HepG2 (cell line): ENCODE data around the gene PKLR. TPM values are rescaled to one million over a fixed set of nuclear protein-coding genes. Genes with fewer than 3 reads are reported as not detected.

Experiments used
- AGO1 ChIP-seq: fragments of 200-400 bp; formaldehyde crosslinking; IDR thresholded peaks from 2 replicates; pipeline ENCODE4 v1.6.1; 2017; ENCODE audit warnings: mild to moderate bottlenecking, low read depth, low read length, moderate library complexity; ENCODE audit not compliant: poor library complexity, severe bottlenecking
- ATF1 ChIP-seq: IDR thresholded peaks from 2 replicates; pipeline ENCODE4 v1.6.1; 2016; ENCODE audit warnings: mild to moderate bottlenecking, control low read depth
- BATF2 ChIP-seq: sonication (generic); formaldehyde crosslinking; IDR thresholded peaks from 2 replicates; pipeline ENCODE4 v1.8.0; 2022; ENCODE audit warnings: mild to moderate bottlenecking, missing genetic modification reagents, moderate library complexity
- CHD4 ChIP-seq: fragments of 200-600 bp; sonication (generic); IDR thresholded peaks from 2 replicates; pipeline ENCODE4 v1.7.0; 2017; ENCODE audit warnings: mild to moderate bottlenecking, low read length, borderline replicate concordance
- CREB1 ChIP-seq, 2 experiments: fragments of 450-650 bp in 1 of 2; IDR thresholded peaks; 2 replicates each; pipeline ENCODE4 v1.6.1; 2016 to 2017; ENCODE audit warnings: control low read depth in 1 of 2, mild to moderate bottlenecking in 1 of 2, missing compliant biosample characterization in 1 of 2, missing genetic modification characterization in 1 of 2
- FOXC1 ChIP-seq: sonication (generic); formaldehyde crosslinking; IDR thresholded peaks from 2 replicates; pipeline ENCODE4 v1.8.0; 2022; ENCODE audit warnings: mild to moderate bottlenecking, missing genetic modification reagents, borderline replicate concordance
- GABPA ChIP-seq, 2 experiments: IDR thresholded peaks; 2 replicates each; pipeline ENCODE4 v1.6.1; 2011 to 2016; ENCODE audit warnings: low read depth in 2 of 2, low read length in 1 of 2, missing biosample characterization in 1 of 2, missing genetic modification characterization in 1 of 2
- NRL ChIP-seq: sonication (generic); formaldehyde crosslinking; IDR thresholded peaks from 2 replicates; pipeline ENCODE4 v1.5.0; 2020; ENCODE audit warnings: missing genetic modification reagents, mild to moderate bottlenecking, moderate library complexity, borderline replicate concordance
- SRSF1 ChIP-seq: fragments of 200-400 bp; formaldehyde crosslinking; optimal IDR thresholded peaks from 2 replicates; pipeline ENCODE3; 2017; ENCODE audit warnings: mild to moderate bottlenecking, low read depth, low read length, moderate library complexity
- UBTF ChIP-seq: sonication (generic); formaldehyde crosslinking; IDR thresholded peaks from 2 replicates; pipeline ENCODE4 v1.4.0; 2020; ENCODE audit warnings: mild to moderate bottlenecking, missing genetic modification reagents
- ZFYVE20 ChIP-seq: sonication (generic); formaldehyde crosslinking; IDR thresholded peaks from 2 replicates; pipeline ENCODE4 v1.8.0; 2023; ENCODE audit warnings: low read depth, mild to moderate bottlenecking, moderate library complexity, missing genetic modification reagents, borderline replicate concordance
- ZKSCAN5 ChIP-seq: sonication (generic); formaldehyde crosslinking; IDR thresholded peaks from 2 replicates; pipeline ENCODE4 v1.5.1; 2020; ENCODE audit warnings: mild to moderate bottlenecking, missing genetic modification reagents
- ZNF256 ChIP-seq: sonication (generic); formaldehyde crosslinking; conservative IDR thresholded peaks from 2 replicates; pipeline ENCODE4 v1.4.0; 2020; ENCODE audit warnings: missing genetic modification reagents
- ZNF260 ChIP-seq: sonication (generic); formaldehyde crosslinking; IDR thresholded peaks from 2 replicates; pipeline ENCODE4 v1.4.0; 2020; ENCODE audit warnings: missing genetic modification reagents, low read depth, mild to moderate bottlenecking, borderline replicate concordance
- ZNF280B ChIP-seq: sonication (generic); formaldehyde crosslinking; IDR thresholded peaks from 2 replicates; pipeline ENCODE4 v1.5.0; 2020; ENCODE audit warnings: missing genetic modification reagents, mild to moderate bottlenecking, borderline replicate concordance
- ZNF282 ChIP-seq: fragments of 450-650 bp; IDR thresholded peaks from 2 replicates; pipeline ENCODE4 v1.6.1; 2018; ENCODE audit not compliant: partially characterized antibody
- ZNF292 ChIP-seq: sonication (generic); formaldehyde crosslinking; IDR thresholded peaks from 2 replicates; pipeline ENCODE4 v1.8.1; 2022; ENCODE audit warnings: mild to moderate bottlenecking, low read depth, missing genetic modification reagents, borderline replicate concordance
- ZNF317 ChIP-seq: sonication (generic); formaldehyde crosslinking; IDR thresholded peaks from 2 replicates; pipeline ENCODE4 v1.5.0; 2020; ENCODE audit warnings: mild to moderate bottlenecking, missing genetic modification reagents
- ZNF326 ChIP-seq: sonication (generic); formaldehyde crosslinking; IDR thresholded peaks from 2 replicates; pipeline ENCODE4 v1.4.0; 2020; ENCODE audit warnings: missing genetic modification reagents, borderline replicate concordance
- ZNF563 ChIP-seq: sonication (generic); formaldehyde crosslinking; IDR thresholded peaks from 2 replicates; pipeline ENCODE4 v1.8.0; 2022; ENCODE audit warnings: mild to moderate bottlenecking, moderate library complexity, missing genetic modification reagents
- ZNF569 ChIP-seq: sonication (generic); formaldehyde crosslinking; IDR thresholded peaks from 2 replicates; pipeline ENCODE4 v1.5.0; 2020; ENCODE audit warnings: mild to moderate bottlenecking, missing genetic modification reagents, moderate library complexity, borderline replicate concordance
- ZNF713 ChIP-seq: sonication (generic); formaldehyde crosslinking; IDR thresholded peaks from 2 replicates; pipeline ENCODE4 v1.4.0; 2020; ENCODE audit warnings: mild to moderate bottlenecking, missing genetic modification reagents
- ZNF749 ChIP-seq: sonication (generic); formaldehyde crosslinking; IDR thresholded peaks from 2 replicates; pipeline ENCODE4 v1.8.0; 2022; ENCODE audit warnings: mild to moderate bottlenecking, missing genetic modification reagents, moderate library complexity, borderline replicate concordance
- ZNF850 ChIP-seq: sonication (generic); formaldehyde crosslinking; conservative IDR thresholded peaks from 2 replicates; pipeline ENCODE4 v1.9.0; 2021; ENCODE audit warnings: mild to moderate bottlenecking, missing genetic modification reagents
- polyA plus RNA-seq, 8 experiments: library from polyadenylated mRNA; depleted of rRNA in 3 of 8; stranded (reverse) in 7 of 8; unstranded in 1 of 8; fragments of >200 nt; fragmentation: Illumina TruSeq in 4 of 8; extraction: Trizol in 4 of 8; gene quantifications; 2 replicates each; pipeline versions ENCODE4 v1.2.1 to v1.2.3, GENCODE V29; 2011 to 2016; ENCODE audit warnings: low read depth in 4 of 8, missing spikeins in 1 of 8, mixed read lengths in 1 of 8; ENCODE audit not compliant: insufficient read depth in 1 of 8
- total RNA-seq, 5 experiments: library from RNA; depleted of rRNA; stranded (reverse); fragments of >200 nt; fragmentation: Illumina TruSeq; extraction: Trizol; gene quantifications; 2 replicates each; pipeline ENCODE4 v1.2.3, GENCODE V29; 2016; ENCODE audit warnings: low read depth in 1 of 5

Gene PKLR
- total and polyA plus RNA-seq, 2 of the 13 experiments (the other 11 are each of a cell fraction or from before 2014, with no cell fraction given): 10.3 to 29.3 TPM

- TF ChIP-seq AGO1 (peak; percentile 96), ZNF713 (CRISPR knock-in tag) (no peak), NRL (CRISPR knock-in tag) (peak; percentile 93), ZFYVE20 (CRISPR knock-in tag) (no peak), ZKSCAN5 (CRISPR knock-in tag) (no peak), ATF1 (CRISPR knock-in tag) (no peak; the same call in 1 of the 2 replicates), FOXC1 (CRISPR knock-in tag) (peak; percentile 73), ZNF280B (CRISPR knock-in tag) (no peak), ZNF317 (CRISPR knock-in tag) (peak; percentile 80; the same call in 1 of the 2 replicates), GABPA (IDR thresholded peaks at IDR 0.05; ENCODE audit: low read depth, low read length) (peak; percentile 69), GABPA (CRISPR knock-in tag; IDR thresholded peaks at IDR 0.05; ENCODE audit: low read depth) (peak; percentile 94), SRSF1 (peak; percentile 94), ZNF563 (CRISPR knock-in tag) (peak; percentile 76; the same call in 1 of the 2 replicates), ZNF256 (CRISPR knock-in tag) (no peak; the same call in 1 of the 2 replicates), ZNF749 (CRISPR knock-in tag) (peak; percentile 83; the same call in 1 of the 2 replicates), ZNF326 (CRISPR knock-in tag) (no peak), CREB1 (IDR thresholded peaks at IDR 0.05) (peak; percentile 78), CREB1 (CRISPR knock-in tag; IDR thresholded peaks at IDR 0.05) (peak; percentile 82), ZNF260 (CRISPR knock-in tag) (no peak), ZNF292 (no peak), CHD4 (no peak), ZNF282 (no peak), BATF2 (CRISPR knock-in tag) (peak; percentile 58; the same call in 1 of the 2 replicates), UBTF (peak; percentile 79), ZNF850 (CRISPR knock-in tag) (peak; percentile 64; the same call in 1 of the 2 replicates), ZNF569 (peak; percentile 94)
Observed at GRCh38 chr1:155261852-155262673, 39.2 kb downstream of the PKLR start, which contains the start of gene SCAMP3 (continued).
